Measurements from ENCODE around the gene KRTAP3-1.
"Not testable (repeated sequence)": the region's sequence is repeated elsewhere in the genome, so short reads cannot be mapped to it uniquely, and the experiment has no call there.

The KRTAP3-1 gene

DNA sequence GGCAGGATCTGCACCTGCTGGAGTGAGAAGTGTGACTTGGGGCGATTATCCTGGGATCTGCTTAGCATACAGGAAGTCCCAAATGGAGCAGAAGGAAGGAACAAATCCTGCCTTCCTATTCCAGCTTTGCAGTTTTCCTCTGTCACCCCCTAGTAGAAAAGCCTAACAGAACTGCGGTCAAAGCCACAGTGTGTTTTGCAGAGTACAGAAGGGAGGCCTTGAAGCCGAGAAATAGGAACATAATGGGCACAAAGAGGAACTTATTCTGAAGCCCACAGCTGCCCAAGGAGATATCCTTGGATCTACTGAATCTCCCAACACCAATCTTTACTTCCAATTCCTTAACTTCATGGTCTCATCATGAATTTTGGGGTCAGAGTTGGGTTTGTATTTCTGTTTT lies 9.6 kb upstream of the KRTAP3-1 start:
- FAIRE-seq, result no peak

GRCh38 chr17:41016578-41017215 lies 7.8 kb upstream of the KRTAP3-1 start:
- FAIRE-seq (no peak), DNase-seq (ENCODE audit: extremely low spot score, insufficient read length, low read depth) (no peak)

More for the DNA sequence above, 9.6 kb upstream of the KRTAP3-1 start:
- no peak for DNase-seq (ENCODE audit: extremely low spot score, insufficient read length, low read depth)

DNA sequence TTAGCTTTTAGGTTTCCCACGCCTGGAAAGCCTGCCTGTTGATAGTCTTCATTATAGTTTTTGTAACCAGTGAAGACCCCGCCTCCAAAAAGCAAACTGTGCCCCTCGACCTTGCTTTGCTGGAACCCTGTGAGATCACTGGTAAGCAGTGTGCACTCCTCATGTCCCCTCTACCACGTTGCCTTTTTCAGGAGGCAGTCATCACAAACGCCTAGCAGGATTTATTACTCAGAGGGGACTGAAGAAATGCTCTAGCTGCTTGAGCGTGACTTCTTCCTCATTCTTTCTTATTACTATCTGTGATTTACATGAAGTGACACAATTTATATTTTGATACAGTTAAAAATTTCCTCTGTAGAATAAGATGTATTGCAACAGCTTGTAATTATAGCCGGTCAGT lies 6.5 kb upstream of the KRTAP3-1 start:
- no peak for FAIRE-seq
- DNase-seq (ENCODE audit: extremely low spot score, insufficient read length, low read depth), result no peak

- DNase-seq (ENCODE audit: extremely low spot score, insufficient read length, low read depth), result no peak
Observed at GRCh38 chr17:41013606-41014005, 4.7 kb upstream of the KRTAP3-1 start.

DNA sequence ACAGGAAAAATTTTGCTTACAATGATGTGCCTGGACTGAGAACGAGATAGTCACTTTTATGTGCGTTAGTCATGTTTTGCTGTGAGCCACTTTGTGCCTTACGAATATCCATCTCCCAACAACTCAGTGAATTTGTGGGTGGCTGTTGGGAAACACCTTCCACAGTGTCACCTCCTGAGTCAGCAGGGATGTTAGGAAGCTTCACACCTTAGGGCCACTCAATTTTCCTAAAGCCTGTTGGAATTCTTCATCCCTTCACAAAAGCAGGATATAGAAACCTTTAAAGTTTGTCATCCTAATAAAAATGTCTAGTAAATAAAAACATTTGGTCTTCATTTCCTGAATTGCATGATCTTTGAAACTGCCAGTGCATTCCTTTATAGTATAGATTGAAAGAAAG lies 4.3 kb upstream of the KRTAP3-1 start:
- FAIRE-seq (no peak), DNase-seq (ENCODE audit: extremely low spot score, insufficient read length, low read depth) (no peak)

More at GRCh38 chr17:41013606-41014005, 4.7 kb upstream of the KRTAP3-1 start:
- no peak for FAIRE-seq

GRCh38 chr17:41012326-41013120 lies 3.6 kb upstream of the KRTAP3-1 start:
- FAIRE-seq, result no peak

DNA sequence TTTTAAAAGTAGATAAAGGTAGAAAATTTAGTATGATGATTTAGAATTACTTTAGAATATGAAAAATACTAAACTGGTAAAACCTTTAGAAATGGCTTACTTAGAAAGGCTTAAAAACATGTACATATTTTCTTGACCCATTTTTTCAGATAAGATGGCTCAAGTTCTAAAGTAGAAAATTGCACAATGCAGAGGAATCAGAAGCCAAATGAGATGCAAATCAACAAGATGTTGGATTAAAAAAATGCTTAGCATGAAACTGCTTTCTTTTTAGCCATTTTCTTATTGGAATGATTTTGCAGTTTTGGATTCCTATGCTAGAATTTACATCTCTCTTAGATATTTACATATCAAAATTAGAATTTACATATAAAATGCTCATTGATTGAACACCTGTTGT lies 1.5 kb upstream of the KRTAP3-1 start:
- no peak for FAIRE-seq
- DNase-seq (ENCODE audit: extremely low spot score, insufficient read length, low read depth), result no peak

More at GRCh38 chr17:41012326-41013120, 3.6 kb upstream of the KRTAP3-1 start:
- no peak for DNase-seq (ENCODE audit: extremely low spot score, insufficient read length, low read depth)

- FAIRE-seq (no peak), DNase-seq (ENCODE audit: extremely low spot score, insufficient read length, low read depth) (no peak)
Observed at GRCh38 chr17:41009936-41010335, 1.0 kb upstream of the KRTAP3-1 start.

GRCh38 chr17:41009301-41009760 lies 403 bp upstream of the KRTAP3-1 start:
- DNase-seq (ENCODE audit: extremely low spot score, insufficient read length, low read depth) (no peak), FAIRE-seq (no peak)

DNA sequence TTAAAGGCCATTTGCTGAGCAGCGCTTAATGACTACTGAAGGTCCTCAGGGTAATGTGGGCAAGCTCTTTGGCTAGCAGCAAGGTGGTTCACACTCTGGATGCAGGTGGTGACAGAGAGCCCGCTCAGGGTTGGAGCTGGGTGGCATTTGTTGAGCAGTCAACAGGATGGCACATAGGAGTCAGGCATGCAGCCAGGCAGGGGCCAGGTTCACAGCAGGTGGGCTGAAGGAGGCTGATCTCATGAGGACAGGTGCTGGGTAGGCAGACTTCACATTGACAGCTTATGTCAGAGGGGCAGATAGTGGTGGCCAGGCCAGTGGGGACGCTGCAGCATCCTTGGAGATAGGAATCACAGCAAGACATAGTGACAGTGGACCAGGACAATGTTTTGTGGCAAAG lies 4.5 kb downstream of the KRTAP3-1 start:
- FAIRE-seq (no peak), DNase-seq (ENCODE audit: extremely low spot score, insufficient read length, low read depth) (no peak)

DNA sequence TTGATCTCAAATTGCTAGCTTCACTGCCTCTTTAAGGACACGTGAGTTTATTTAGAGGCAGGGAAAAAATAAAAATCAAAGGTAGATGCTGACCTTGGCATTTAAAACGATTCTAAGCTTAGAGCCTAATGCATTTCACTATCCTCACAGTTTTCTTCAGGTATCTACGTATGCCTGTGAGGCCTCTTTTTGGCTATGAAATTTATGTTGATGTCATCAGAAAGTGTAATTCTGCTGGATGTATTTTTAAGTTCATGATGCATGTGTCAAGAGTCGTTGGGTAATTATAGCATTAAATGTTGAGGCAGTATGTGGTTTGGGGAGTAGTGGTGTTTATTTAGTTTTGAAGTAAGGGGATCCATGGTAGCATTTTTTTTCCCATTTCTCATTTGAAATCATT lies 5.0 kb downstream of the KRTAP3-1 start:
- DNase-seq (ENCODE audit: extremely low spot score, insufficient read length, low read depth) (no peak), FAIRE-seq (no peak)

- FAIRE-seq (no peak), DNase-seq (ENCODE audit: extremely low spot score, insufficient read length, low read depth) (no peak)
Observed at GRCh38 chr17:41002814-41003213, 6.1 kb downstream of the KRTAP3-1 start.

- no peak for FAIRE-seq
- DNase-seq (ENCODE audit: extremely low spot score, insufficient read length, low read depth), result no peak
Observed at GRCh38 chr17:41001795-41002194, 7.1 kb downstream of the KRTAP3-1 start.

GRCh38 chr17:40999563-40999962 lies 9.4 kb downstream of the KRTAP3-1 start, which contains the start of gene KRTAP3-2:
TSS of gene KRTAP3-2 (minus strand) at chr17:40999906. CDS start at chr17:40999853, 53 bp downstream.
- DNase-seq (ENCODE audit: extremely low spot score, insufficient read length, low read depth); FAIRE-seq: not testable (repeated sequence)

- FAIRE-seq, result no peak
- no peak for DNase-seq (ENCODE audit: extremely low spot score, insufficient read length, low read depth)
Observed at GRCh38 chr17:40997361-40997760, 11.6 kb downstream of the KRTAP3-1 start.

DNA sequence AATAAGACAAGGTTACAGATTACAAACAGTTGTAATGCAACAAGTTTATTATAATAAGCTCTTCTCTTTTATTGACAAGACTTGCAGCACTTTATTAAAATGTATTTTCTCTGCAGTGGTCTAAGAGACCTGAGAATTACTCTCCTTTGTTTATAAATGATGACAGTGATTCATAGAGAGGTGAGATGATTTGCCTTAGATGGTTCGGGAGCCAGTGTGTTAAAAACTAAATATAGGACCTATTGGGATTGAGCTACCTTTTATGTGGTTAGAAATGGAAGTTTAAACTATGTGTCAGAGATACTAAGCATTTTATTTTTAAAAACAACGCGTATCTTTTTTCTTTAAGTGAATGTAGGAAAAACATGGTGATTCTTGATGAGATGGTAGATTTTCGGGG lies 12.1 kb downstream of the KRTAP3-1 start:
- DNase-seq (ENCODE audit: extremely low spot score, insufficient read length, low read depth), result no peak
- FAIRE-seq, result no peak

- no peak for FAIRE-seq
- DNase-seq (ENCODE audit: extremely low spot score, insufficient read length, low read depth), result no peak
Observed at GRCh38 chr17:40995116-40995515, 13.8 kb downstream of the KRTAP3-1 start.

DNA sequence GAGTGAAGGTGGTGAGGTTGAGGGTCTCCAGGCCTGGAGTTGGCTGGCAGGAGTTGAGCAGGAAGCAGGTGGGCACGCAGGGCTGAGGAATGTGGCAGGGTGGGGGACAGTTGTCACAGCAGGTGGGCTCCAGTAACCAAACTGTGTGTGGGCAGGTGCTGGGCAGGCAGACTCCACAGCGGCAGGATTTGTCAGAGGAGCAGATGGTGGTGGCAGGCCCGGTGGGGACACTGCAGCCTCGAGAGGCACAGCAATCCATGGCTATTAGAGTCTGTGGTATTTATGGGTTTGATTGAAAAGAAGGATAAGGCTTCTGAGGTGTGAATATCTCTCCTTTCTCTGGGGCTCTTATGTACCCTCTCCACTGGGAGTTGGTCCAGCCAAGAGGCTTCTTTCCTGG lies 15.1 kb downstream of the KRTAP3-1 start, which contains the start of gene KRTAP3-3:
KRTAP3-3 (minus strand) TSS at position 326 of the 400 bp plus-strand sequence; CDS start at position 259, 67 bp downstream.
- no peak for FAIRE-seq

DNA sequence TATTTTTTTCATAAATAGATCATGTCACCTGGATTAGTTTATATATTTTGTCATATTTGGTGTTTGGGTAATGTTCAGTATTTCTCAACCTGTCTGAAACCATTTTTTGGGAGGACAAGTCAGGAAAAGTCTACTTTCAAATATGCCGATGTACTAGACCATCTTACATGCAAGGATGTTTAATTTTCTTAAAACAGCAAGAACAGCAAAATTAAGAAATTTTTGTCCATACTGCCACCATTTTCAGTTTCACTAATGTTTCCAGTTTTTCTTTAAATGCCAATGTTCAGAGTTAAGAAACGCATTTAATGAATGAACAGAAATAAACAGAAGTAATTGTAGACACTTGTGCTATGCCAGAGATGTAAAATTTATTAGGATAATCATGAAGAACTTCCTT lies 15.8 kb downstream of the KRTAP3-1 start:
- DNase-seq (ENCODE audit: extremely low spot score, insufficient read length, low read depth), result no peak
- no peak for FAIRE-seq

More for the DNA sequence above, 15.1 kb downstream of the KRTAP3-1 start, which contains the start of gene KRTAP3-3:
- DNase-seq (ENCODE audit: extremely low spot score, insufficient read length, low read depth), result no peak

DNA sequence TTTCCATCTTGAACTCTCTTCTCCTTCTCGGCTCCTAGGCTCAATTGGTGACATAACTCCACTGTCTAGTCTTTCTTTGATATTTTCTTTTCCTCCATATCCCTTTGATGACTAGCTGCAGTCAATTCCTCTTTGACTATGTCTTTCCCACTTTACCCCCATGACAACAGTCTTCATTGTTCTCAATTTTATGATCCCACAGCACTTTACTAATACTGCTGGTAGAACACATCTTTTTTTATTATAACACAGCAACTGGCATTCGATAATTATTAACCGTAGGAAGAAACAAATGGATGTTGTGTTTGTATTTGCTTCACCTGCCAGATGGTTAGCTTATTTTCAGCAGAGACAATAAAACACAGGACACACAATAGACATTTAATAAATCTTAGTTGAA lies 16.3 kb downstream of the KRTAP3-1 start:
- no peak for FAIRE-seq
- DNase-seq (ENCODE audit: extremely low spot score, insufficient read length, low read depth), result no peak

- no peak for DNase-seq (ENCODE audit: extremely low spot score, insufficient read length, low read depth)
- FAIRE-seq, result no peak
Observed at GRCh38 chr17:40986920-40987319, 22.0 kb downstream of the KRTAP3-1 start.

Data from GM18507 (cell line).